Keratinocyte (primary cell): ENCODE measurements around the gene BAIAP2. TPM values are rescaled to one million over a fixed set of nuclear protein-coding genes. Genes with fewer than 3 reads are reported as not detected.
"Not testable (repeated sequence)": the region's sequence is repeated elsewhere in the genome, so short reads cannot be mapped to it uniquely, and the experiment has no call there.

Experiments used
- DNase-seq: peaks from one replicate; pipeline ENCODE4 v3.0.0-alpha.2; 2011; ENCODE audit warnings: low read depth, missing footprints, low spot score
- FAIRE-seq: peaks from 2 replicates; lab custom pipeline; 2011; peaks lifted over from hg19 to GRCh38; lab: Jason Lieb, UNC
- H2AFZ ChIP-seq: 2 replicates; pipeline ENCODE4 v1.6.0; 2012; ENCODE audit warnings: low read length, control low read depth, inconsistent platforms; ENCODE audit not compliant: control insufficient read depth
- H3K27ac ChIP-seq: 2 replicates; pipeline ENCODE4 v1.5.1; 2011; ENCODE audit warnings: low read length; ENCODE audit not compliant: control insufficient read depth, insufficient read depth
- H3K27me3 ChIP-seq: 3 replicates; pipeline ENCODE4 v1.6.0; 2011; ENCODE audit warnings: low read length; ENCODE audit not compliant: control insufficient read depth, insufficient read depth; ENCODE audit errors: extremely low read depth
- H3K36me3 ChIP-seq, 2 experiments: 2 replicates in 1 of 2; 3 replicates in 1 of 2; pipeline ENCODE4 v1.5.1; 2011; ENCODE audit warnings: low read length in 2 of 2, mild to moderate bottlenecking in 1 of 2; ENCODE audit not compliant: control insufficient read depth in 2 of 2, insufficient read depth in 2 of 2; ENCODE audit errors: extremely low read depth in 1 of 2
- H3K4me1 ChIP-seq: 3 replicates; pipeline ENCODE4 v1.5.1; 2011; ENCODE audit warnings: low read length; ENCODE audit not compliant: control insufficient read depth, insufficient read depth; ENCODE audit errors: extremely low read depth
- H3K4me2 ChIP-seq: 3 replicates; pipeline ENCODE4 v1.6.0; 2011; ENCODE audit warnings: low read depth, low read length; ENCODE audit not compliant: control insufficient read depth, insufficient read depth; ENCODE audit errors: extremely low read depth
- H3K4me3 ChIP-seq, 3 experiments: fragments of 200-600 bp in 1 of 3; sonication (generic) in 1 of 3; 2 replicates in 2 of 3; 3 replicates in 1 of 3; pipeline ENCODE4 v1.5.1; 2011 to 2016; ENCODE audit warnings: low read length in 3 of 3, mild to moderate bottlenecking in 3 of 3, control low read depth in 2 of 3, inconsistent platforms in 1 of 3, low read depth in 1 of 3, mixed read lengths in 1 of 3, mixed run types in 1 of 3, moderate library complexity in 1 of 3; ENCODE audit not compliant: control insufficient read depth in 2 of 3, insufficient read depth in 2 of 3; ENCODE audit errors: extremely low read depth in 1 of 3
- H3K79me2 ChIP-seq: 2 replicates; pipeline ENCODE4 v1.6.0; 2012; ENCODE audit warnings: low read length; ENCODE audit not compliant: control insufficient read depth, insufficient read depth
- H3K9ac ChIP-seq: 3 replicates; pipeline ENCODE4 v1.6.0; 2011; ENCODE audit warnings: low read length; ENCODE audit not compliant: control insufficient read depth, insufficient read depth; ENCODE audit errors: extremely low read depth
- H3K9me1 ChIP-seq: 3 replicates; pipeline ENCODE4 v1.6.0; 2011; ENCODE audit warnings: low read length; ENCODE audit not compliant: control insufficient read depth, insufficient read depth; ENCODE audit errors: extremely low read depth
- H3K9me3 ChIP-seq: 2 replicates; pipeline ENCODE4 v1.5.1; 2012; ENCODE audit warnings: low read depth, low read length; ENCODE audit not compliant: control insufficient read depth
- H4K20me1 ChIP-seq: 3 replicates; pipeline ENCODE4 v1.6.0; 2011; ENCODE audit warnings: low read length; ENCODE audit not compliant: control insufficient read depth, insufficient read depth; ENCODE audit errors: extremely low read depth
- EZH2 ChIP-seq: IDR thresholded peaks from one replicate; pipeline ENCODE4 v1.6.1; 2012; ENCODE audit warnings: inconsistent platforms, mild to moderate bottlenecking, low read length, moderate library complexity
- dilution Hi-C: fragments of 300-500 bp; cut with MboI; formaldehyde crosslinking; loops from one replicate; pipeline ENCODE4 v1.7.0; 2020; ENCODE audit warnings: low sequenced_read_pairs; ENCODE audit not compliant: extremely low pct_ligation_motif_present
- polyA plus RNA-seq, 5 experiments: library from polyadenylated mRNA; depleted of rRNA in 3 of 5; stranded (reverse) in 3 of 5; stranded (forward) in 1 of 5; unstranded in 1 of 5; fragments of >200 nt; gene quantifications; 1 replicate in 1 of 5; 2 replicates in 3 of 5; 3 replicates in 1 of 5; pipeline versions ENCODE4 v1.2.1 to v1.2.3, GENCODE V29; 2011 to 2012; ENCODE audit warnings: missing spikeins in 2 of 5, low read depth in 1 of 5, low replicate concordance in 1 of 5
- TF ChIP-seq, protein P1 (sequence below), 3 experiments: IDR thresholded peaks in 1 of 3; conservative IDR thresholded peaks in 1 of 3; optimal IDR thresholded peaks in 1 of 3; 2 replicates in 2 of 3; 3 replicates in 1 of 3; pipeline versions ENCODE3 to v1.5.1; 2011; ENCODE audit warnings: low read length in 3 of 3, mild to moderate bottlenecking in 3 of 3, moderate library complexity in 2 of 3, control low read depth in 1 of 3, inconsistent platforms in 1 of 3; ENCODE audit not compliant: insufficient read depth in 2 of 3; ENCODE audit errors: extremely low read depth in 1 of 3

Gene BAIAP2
- polyA plus RNA-seq, 1 donor (not counting 4 experiments of a cell fraction or from before 2014, with no cell fraction given) = 56.7 TPM

- H3K79me2 ChIP-seq = peaks cover 69% of the 10 kb centered on the region
- H3K36me3 ChIP-seq = peaks cover 22 to 46% of the 10 kb centered on the region in 2 experiments
- FAIRE-seq = no peak
- dilution Hi-C loops = no loop called here
- H3K4me3 ChIP-seq = no peak overlapping the region
- H3K4me1 ChIP-seq = peaks cover 17% of the 10 kb centered on the region
- no peak overlapping the region for H3K4me2 ChIP-seq
- no peaks in the 10 kb centered on the region for H3K9me1 ChIP-seq
- H3K27ac ChIP-seq = no peak overlapping the region
- TF ChIP-seq, protein P1, sequence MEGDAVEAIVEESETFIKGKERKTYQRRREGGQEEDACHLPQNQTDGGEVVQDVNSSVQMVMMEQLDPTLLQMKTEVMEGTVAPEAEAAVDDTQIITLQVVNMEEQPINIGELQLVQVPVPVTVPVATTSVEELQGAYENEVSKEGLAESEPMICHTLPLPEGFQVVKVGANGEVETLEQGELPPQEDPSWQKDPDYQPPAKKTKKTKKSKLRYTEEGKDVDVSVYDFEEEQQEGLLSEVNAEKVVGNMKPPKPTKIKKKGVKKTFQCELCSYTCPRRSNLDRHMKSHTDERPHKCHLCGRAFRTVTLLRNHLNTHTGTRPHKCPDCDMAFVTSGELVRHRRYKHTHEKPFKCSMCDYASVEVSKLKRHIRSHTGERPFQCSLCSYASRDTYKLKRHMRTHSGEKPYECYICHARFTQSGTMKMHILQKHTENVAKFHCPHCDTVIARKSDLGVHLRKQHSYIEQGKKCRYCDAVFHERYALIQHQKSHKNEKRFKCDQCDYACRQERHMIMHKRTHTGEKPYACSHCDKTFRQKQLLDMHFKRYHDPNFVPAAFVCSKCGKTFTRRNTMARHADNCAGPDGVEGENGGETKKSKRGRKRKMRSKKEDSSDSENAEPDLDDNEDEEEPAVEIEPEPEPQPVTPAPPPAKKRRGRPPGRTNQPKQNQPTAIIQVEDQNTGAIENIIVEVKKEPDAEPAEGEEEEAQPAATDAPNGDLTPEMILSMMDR (optimal IDR thresholded peaks at IDR 0.05 in 1 of 3, IDR thresholded peaks at IDR 0.05 in 1 of 3, conservative IDR thresholded peaks at IDR 0.05 in 1 of 3; ENCODE audit: extremely low read depth in 1 of 3, insufficient read depth in 2 of 3, low read length in 3 of 3) = no peak
- TF ChIP-seq EZH2 = no peak
- peaks cover 28% of the 10 kb centered on the region for H4K20me1 ChIP-seq
- no peaks in the 10 kb centered on the region for H3K9me3 ChIP-seq
- no peak overlapping the region for H2AFZ ChIP-seq
- H3K27me3 ChIP-seq = no peaks in the 10 kb centered on the region
- H3K9ac ChIP-seq = no peak overlapping the region
- no peak for DNase-seq
Measured at GRCh38 chr17:81075307-81075706, 40.4 kb downstream of the BAIAP2 start.

GRCh38 chr17:81076141-81076679 lies 41.3 kb downstream of the BAIAP2 start:
- DNase-seq (no peak), FAIRE-seq (no peak)
- Histone ChIP-seq H3K36me3 (peaks cover 24 to 48% of the 10 kb centered on the region in 2 experiments), H3K79me2 (peaks cover 62% of the 10 kb centered on the region), H3K27ac (no peak overlapping the region), H3K4me1 (peaks cover 17% of the 10 kb centered on the region), H3K4me2 (no peak overlapping the region), H2AFZ (no peak overlapping the region), H3K27me3 (no peaks in the 10 kb centered on the region), H3K9ac (no peak overlapping the region), H3K9me1 (no peaks in the 10 kb centered on the region), H3K4me3 (no peak overlapping the region), H4K20me1 (peaks cover 26% of the 10 kb centered on the region), H3K9me3 (no peaks in the 10 kb centered on the region)
- TF ChIP-seq EZH2 = no peak
- TF ChIP-seq, protein P1 (optimal IDR thresholded peaks at IDR 0.05 in 1 of 3, IDR thresholded peaks at IDR 0.05 in 1 of 3, conservative IDR thresholded peaks at IDR 0.05 in 1 of 3; ENCODE audit: extremely low read depth in 1 of 3, insufficient read depth in 2 of 3, low read length in 3 of 3) = no peak
- dilution Hi-C loops = no loop called here

- H3K27ac ChIP-seq, H3K9me1 ChIP-seq, H3K9me3 ChIP-seq, FAIRE-seq, dilution Hi-C loops, DNase-seq, H2AFZ ChIP-seq, H3K9ac ChIP-seq, H3K27me3 ChIP-seq, H3K4me3 ChIP-seq, H3K4me2 ChIP-seq: not testable (repeated sequence)
- Histone ChIP-seq H3K79me2 (peaks cover 58% of the 10 kb centered on the region), H4K20me1 (peaks cover 15% of the 10 kb centered on the region), H3K36me3 (peaks cover 20 to 49% of the 10 kb centered on the region in 2 experiments), H3K4me1 (peaks cover 27% of the 10 kb centered on the region)
Measured at GRCh38 chr17:81078026-81078913, 43.3 kb downstream of the BAIAP2 start.
